Regular cardiac myocyte (primary cell): Measurements from ENCODE around the gene KCNA10. TPM values are rescaled to one million over a fixed set of nuclear protein-coding genes. Genes with fewer than 3 reads are reported as not detected.

Experiments
- total RNA-seq: library from RNA; depleted of rRNA; stranded (reverse); fragments of >200 nt; gene quantifications from 2 replicates; pipeline ENCODE4 v1.2.3, GENCODE V29; 2014

The KCNA10 gene
- total RNA-seq: not detected in 2 replicates

DNA sequence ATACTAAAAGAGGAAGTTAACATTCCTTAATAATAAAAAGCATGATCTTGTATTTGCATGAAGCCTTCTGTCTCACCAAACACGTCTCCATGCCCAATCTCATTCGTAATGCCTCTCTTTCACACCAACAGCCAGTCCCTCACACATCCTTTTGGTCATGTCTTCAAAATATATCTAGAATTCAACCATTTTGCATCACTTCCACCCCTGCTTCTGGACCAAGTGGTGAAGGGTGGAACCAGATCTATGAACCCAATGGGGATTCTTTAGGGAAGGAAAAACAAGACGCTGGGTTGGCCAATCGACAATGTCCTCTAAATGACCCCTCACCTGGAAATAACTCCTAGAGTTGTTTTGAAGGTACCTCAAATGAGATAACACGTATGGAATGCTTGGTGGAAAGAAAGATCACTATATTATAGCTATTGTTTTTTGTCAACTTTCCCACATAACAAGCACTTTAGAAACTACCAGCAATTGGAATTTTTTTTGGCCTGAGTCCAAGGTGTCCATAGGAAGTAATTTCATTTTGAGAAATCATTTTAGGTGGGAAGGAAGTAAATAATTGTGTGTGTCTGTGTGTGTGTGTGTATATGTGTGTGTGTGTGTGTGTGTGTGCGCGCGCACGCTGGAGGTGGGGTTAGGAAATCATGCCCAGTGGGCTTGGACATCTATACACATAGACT is at the start of gene KCNA10:
KCNA10 (minus strand) TSS at position 51 of the 686 bp plus-strand sequence. CDS start 388 bp downstream, outside the sequence.

Other genes with a start within 250 kb of the KCNA10 start
- 29.0 and 41.0 TPM in 2 replicates for gene RBM15, start 179.8 kb downstream of the KCNA10 start, total RNA-seq
- gene SLC16A4, start 128.1 kb downstream of the KCNA10 start, total RNA-seq: 16.3 and 42.0 TPM in 2 replicates
- 45.4 and 106 TPM in 2 replicates for gene LAMTOR5, start 111.5 kb downstream of the KCNA10 start, total RNA-seq
- not detected in 2 replicates for gene PROK1, start 68.0 kb downstream of the KCNA10 start, total RNA-seq
- gene KCNA2, start 87.2 kb upstream of the KCNA10 start, total RNA-seq: under 0.01 TPM in 1 of 2 replicates, not detected in the other
- gene KCNA3, start 155.8 kb upstream of the KCNA10 start, total RNA-seq: 0.28 TPM in 1 of 2 replicates, not detected in the other